Measurements from ENCODE around the gene GCSAM. TPM values are rescaled to one million over a fixed set of nuclear protein-coding genes. Genes with fewer than 3 reads are reported as not detected.

Gene GCSAM
- polyA plus RNA-seq, 2 of the 4 experiments (the other 2 are of a cell fraction) = not detected

- 84% methylated on average over 6 of the region's 6 CpGs for WGBS (ENCODE audit: missing lambda C conversion rate)
- Histone ChIP-seq H3K4me1 (peaks cover 29% of the 10 kb centered on the region), H3K9me3 (no peaks in the 10 kb centered on the region), H3K27ac (no peak overlapping the region), H3K4me3 (no peak overlapping the region), H3K4me2 (no peak overlapping the region)
- CTCF ChIA-PET = interaction anchor here (1.0 kb wide), 2 partner anchors 12 to 34 kb away, joined by 3 read pairs; no protein-coding TSS in a partner anchor
- POLR2A ChIA-PET = no interaction called here
- TF ChIP-seq HOXA7 (CRISPR knock-in tag; IDR thresholded peaks at IDR 0.05) (no peak), FOXS1 (CRISPR knock-in tag; IDR thresholded peaks at IDR 0.05) (no peak), SMC3 (IDR thresholded peaks at IDR 0.05) (no peak), HMGXB4 (CRISPR knock-in tag; IDR thresholded peaks at IDR 0.05; ENCODE audit: borderline replicate concordance) (no peak), ESRRA (IDR thresholded peaks at IDR 0.05; ENCODE audit: borderline replicate concordance, low read length) (no peak), KDM5A (IDR thresholded peaks at IDR 0.05) (no peak), MAX (IDR thresholded peaks at IDR 0.05) (no peak)
- FAIRE-seq (no peak), ATAC-seq (no peak), DNase-seq (ENCODE audit: low read depth in 1 of 2, low spot score in 1 of 2) (no peak)
These were observed 42.0 kb downstream of the GCSAM start for GRCh38 chr3:112090887-112091586.

- Histone ChIP-seq H3K4me3 (no peak overlapping the region), H3K9me3 (no peaks in the 10 kb centered on the region), H3K4me2 (no peak overlapping the region), H3K27ac (no peak overlapping the region), H3K4me1 (peaks cover 27% of the 10 kb centered on the region)
- FAIRE-seq = no peak
- POLR2A ChIA-PET = no interaction called here
- ATAC-seq = no peak
- CTCF ChIA-PET = interaction anchor here (1.0 kb wide), 2 partner anchors 11 to 33 kb away, joined by 3 read pairs; no protein-coding TSS in a partner anchor
- no peak for DNase-seq (ENCODE audit: low read depth in 1 of 2, low spot score in 1 of 2)
- 89% methylated on average over 9 of the region's 9 CpGs for WGBS (ENCODE audit: missing lambda C conversion rate)
- no peak for TF ChIP-seq RCOR1 (IDR thresholded peaks at IDR 0.05; ENCODE audit: low read depth, low read length)
- no peak for TF ChIP-seq KDM5A (IDR thresholded peaks at IDR 0.05)
- no peak for TF ChIP-seq BCL3 (IDR thresholded peaks at IDR 0.05)
- no peak for TF ChIP-seq PHF8 (IDR thresholded peaks at IDR 0.05; ENCODE audit: borderline replicate concordance, low read depth)
- TF ChIP-seq RARB (CRISPR knock-in tag; IDR thresholded peaks at IDR 0.05) = no peak
- no peak for TF ChIP-seq REST (IDR thresholded peaks at IDR 0.05)
- TF ChIP-seq KDM1A (IDR thresholded peaks at IDR 0.05; ENCODE audit: low read depth) = no peak
- no peak for TF ChIP-seq EHF (CRISPR knock-in tag; IDR thresholded peaks at IDR 0.05)
- no peak for TF ChIP-seq RAD21 (conservative IDR thresholded peaks at IDR 0.05 in 1 of 2, IDR thresholded peaks at IDR 0.05 in 1 of 2)
- no peak for TF ChIP-seq HDAC2 (IDR thresholded peaks at IDR 0.05)
These were observed 42.8 kb downstream of the GCSAM start for GRCh38 chr3:112089956-112090886.
